SK-N-SH treated with all-trans-retinoic acid at 6 μM for 48 hours (cell line): ENCODE results near the gene NFKBIZ.

Experiments used
- ESRRG ChIP-seq: fragments of 250-450 bp; sonication (Bioruptor Pico); IDR thresholded peaks from 2 replicates; pipeline ENCODE4 v1.6.1; 2021; ENCODE audit warnings: mild to moderate bottlenecking
- GLIS3 ChIP-seq: fragments of 250-450 bp; sonication (Bioruptor Pico); IDR thresholded peaks from 2 replicates; pipeline ENCODE4 v1.5.0; 2020; ENCODE audit warnings: mild to moderate bottlenecking, moderate library complexity
- PPARA ChIP-seq: fragments of 250-450 bp; sonication (Bioruptor Pico); IDR thresholded peaks from 2 replicates; pipeline ENCODE4 v1.5.0; 2020; ENCODE audit warnings: mild to moderate bottlenecking, borderline replicate concordance
- RARB ChIP-seq: fragments of 250-450 bp; sonication (Bioruptor Pico); IDR thresholded peaks from 2 replicates; pipeline ENCODE4 v1.8.0; 2021; ENCODE audit warnings: mild to moderate bottlenecking, moderate library complexity
- SNAI2 ChIP-seq: fragments of 250-450 bp; sonication (Bioruptor Pico); IDR thresholded peaks from 2 replicates; pipeline ENCODE4 v1.5.0; 2020; ENCODE audit warnings: mild to moderate bottlenecking, moderate library complexity
- TCF4 ChIP-seq: fragments of 250-450 bp; sonication (Bioruptor Pico); IDR thresholded peaks from 2 replicates; pipeline ENCODE4 v1.8.0; 2021; ENCODE audit warnings: mild to moderate bottlenecking, moderate library complexity, borderline replicate concordance
- ZC3H10 ChIP-seq: fragments of 250-450 bp; sonication (Bioruptor Pico); IDR thresholded peaks from 2 replicates; pipeline ENCODE4 v1.5.1; 2021; ENCODE audit warnings: mild to moderate bottlenecking, moderate library complexity
- ZFP3 ChIP-seq: fragments of 250-450 bp; sonication (Bioruptor Pico); IDR thresholded peaks from 2 replicates; pipeline ENCODE4 v1.5.0; 2020; ENCODE audit warnings: mild to moderate bottlenecking, moderate library complexity
- ZFP30 ChIP-seq: fragments of 450-650 bp; formaldehyde crosslinking; IDR thresholded peaks from 2 replicates; pipeline ENCODE4 v1.5.0; 2022; ENCODE audit warnings: mild to moderate bottlenecking, moderate library complexity
- ZNF565 ChIP-seq: fragments of 450-650 bp; formaldehyde crosslinking; conservative IDR thresholded peaks from 2 replicates; pipeline ENCODE4 v1.5.0; 2020; ENCODE audit warnings: low read depth, mild to moderate bottlenecking, moderate library complexity
- ZNF8 ChIP-seq: fragments of 450-650 bp; formaldehyde crosslinking; IDR thresholded peaks from 2 replicates; pipeline ENCODE4 v1.5.0; 2020; ENCODE audit warnings: mild to moderate bottlenecking, moderate library complexity
- TF ChIP-seq, protein P1 (sequence below): fragments of 250-450 bp; sonication (Bioruptor Pico); IDR thresholded peaks from 2 replicates; pipeline ENCODE4 v1.5.1; 2021; ENCODE audit warnings: mild to moderate bottlenecking, moderate library complexity
- TF ChIP-seq, protein P2 (sequence below): fragments of 250-450 bp; sonication (Bioruptor Pico); IDR thresholded peaks from 2 replicates; pipeline ENCODE4 v1.8.0; 2020; ENCODE audit warnings: mild to moderate bottlenecking, moderate library complexity, borderline replicate concordance
- TF ChIP-seq, protein P3 (sequence below): fragments of 250-450 bp; sonication (Bioruptor Pico); IDR thresholded peaks from 2 replicates; pipeline ENCODE4 v1.5.1; 2020; ENCODE audit warnings: low read depth, mild to moderate bottlenecking, moderate library complexity

DNA sequence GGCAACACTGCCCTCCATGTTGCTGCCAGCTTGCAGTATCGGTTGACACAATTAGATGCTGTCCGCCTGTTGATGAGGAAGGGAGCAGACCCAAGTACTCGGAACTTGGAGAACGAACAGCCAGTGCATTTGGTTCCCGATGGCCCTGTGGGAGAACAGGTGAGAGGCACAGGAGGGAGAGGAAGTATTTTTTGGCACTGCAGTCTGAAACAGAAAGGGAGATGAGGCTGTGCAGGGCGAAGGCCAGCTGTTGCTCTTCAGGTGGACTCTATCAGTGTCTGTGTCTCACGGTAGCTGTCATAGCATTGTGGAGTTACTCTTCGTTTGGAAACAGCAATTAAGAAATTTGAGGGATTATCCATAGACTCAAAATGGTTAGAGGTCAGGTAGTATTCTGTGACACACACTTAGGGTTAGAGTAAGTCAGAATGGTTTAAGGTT lies 8.0 kb downstream of the NFKBIZ start:
- TF ChIP-seq TCF4 (CRISPR knock-in tag) (no peak), GLIS3 (CRISPR knock-in tag) (no peak), ZNF8 (no peak), SNAI2 (CRISPR knock-in tag) (no peak), ZC3H10 (CRISPR knock-in tag) (no peak), ESRRG (CRISPR knock-in tag) (no peak), ZFP30 (CRISPR knock-in tag) (no peak), PPARA (CRISPR knock-in tag) (no peak), ZFP3 (CRISPR knock-in tag) (no peak), ZNF565 (CRISPR knock-in tag) (no peak), RARB (no peak)
- TF ChIP-seq, protein P1, sequence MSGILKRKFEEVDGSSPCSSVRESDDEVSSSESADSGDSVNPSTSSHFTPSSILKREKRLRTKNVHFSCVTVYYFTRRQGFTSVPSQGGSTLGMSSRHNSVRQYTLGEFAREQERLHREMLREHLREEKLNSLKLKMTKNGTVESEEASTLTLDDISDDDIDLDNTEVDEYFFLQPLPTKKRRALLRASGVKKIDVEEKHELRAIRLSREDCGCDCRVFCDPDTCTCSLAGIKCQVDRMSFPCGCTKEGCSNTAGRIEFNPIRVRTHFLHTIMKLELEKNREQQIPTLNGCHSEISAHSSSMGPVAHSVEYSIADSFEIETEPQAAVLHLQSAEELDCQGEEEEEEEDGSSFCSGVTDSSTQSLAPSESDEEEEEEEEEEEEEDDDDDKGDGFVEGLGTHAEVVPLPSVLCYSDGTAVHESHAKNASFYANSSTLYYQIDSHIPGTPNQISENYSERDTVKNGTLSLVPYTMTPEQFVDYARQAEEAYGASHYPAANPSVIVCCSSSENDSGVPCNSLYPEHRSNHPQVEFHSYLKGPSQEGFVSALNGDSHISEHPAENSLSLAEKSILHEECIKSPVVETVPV (CRISPR knock-in tag), result no peak
- TF ChIP-seq, protein P2, sequence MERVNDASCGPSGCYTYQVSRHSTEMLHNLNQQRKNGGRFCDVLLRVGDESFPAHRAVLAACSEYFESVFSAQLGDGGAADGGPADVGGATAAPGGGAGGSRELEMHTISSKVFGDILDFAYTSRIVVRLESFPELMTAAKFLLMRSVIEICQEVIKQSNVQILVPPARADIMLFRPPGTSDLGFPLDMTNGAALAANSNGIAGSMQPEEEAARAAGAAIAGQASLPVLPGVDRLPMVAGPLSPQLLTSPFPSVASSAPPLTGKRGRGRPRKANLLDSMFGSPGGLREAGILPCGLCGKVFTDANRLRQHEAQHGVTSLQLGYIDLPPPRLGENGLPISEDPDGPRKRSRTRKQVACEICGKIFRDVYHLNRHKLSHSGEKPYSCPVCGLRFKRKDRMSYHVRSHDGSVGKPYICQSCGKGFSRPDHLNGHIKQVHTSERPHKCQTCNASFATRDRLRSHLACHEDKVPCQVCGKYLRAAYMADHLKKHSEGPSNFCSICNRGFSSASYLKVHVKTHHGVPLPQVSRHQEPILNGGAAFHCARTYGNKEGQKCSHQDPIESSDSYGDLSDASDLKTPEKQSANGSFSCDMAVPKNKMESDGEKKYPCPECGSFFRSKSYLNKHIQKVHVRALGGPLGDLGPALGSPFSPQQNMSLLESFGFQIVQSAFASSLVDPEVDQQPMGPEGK, result 0 out of 2 replicates have a peak, but pooled peaks have one; percentile 35
- TF ChIP-seq, protein P3, sequence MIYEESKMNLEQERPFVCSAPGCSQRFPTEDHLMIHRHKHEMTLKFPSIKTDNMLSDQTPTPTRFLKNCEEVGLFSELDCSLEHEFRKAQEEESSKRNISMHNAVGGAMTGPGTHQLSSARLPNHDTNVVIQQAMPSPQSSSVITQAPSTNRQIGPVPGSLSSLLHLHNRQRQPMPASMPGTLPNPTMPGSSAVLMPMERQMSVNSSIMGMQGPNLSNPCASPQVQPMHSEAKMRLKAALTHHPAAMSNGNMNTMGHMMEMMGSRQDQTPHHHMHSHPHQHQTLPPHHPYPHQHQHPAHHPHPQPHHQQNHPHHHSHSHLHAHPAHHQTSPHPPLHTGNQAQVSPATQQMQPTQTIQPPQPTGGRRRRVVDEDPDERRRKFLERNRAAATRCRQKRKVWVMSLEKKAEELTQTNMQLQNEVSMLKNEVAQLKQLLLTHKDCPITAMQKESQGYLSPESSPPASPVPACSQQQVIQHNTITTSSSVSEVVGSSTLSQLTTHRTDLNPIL, result no peak
